HepG2 (cell line): ENCODE results near the gene ZNF48. TPM values are rescaled to one million over a fixed set of nuclear protein-coding genes. Genes with fewer than 3 reads are reported as not detected.

Experiments
- ARNTL ChIP-seq: sonication (generic); formaldehyde crosslinking; IDR thresholded peaks from 2 replicates; pipeline ENCODE4 v1.4.0; 2020; ENCODE audit warnings: mild to moderate bottlenecking, missing genetic modification reagents
- BCL6 ChIP-seq: IDR thresholded peaks from 2 replicates; pipeline ENCODE4 v1.6.1; 2016; ENCODE audit warnings: missing genetic modification reagents, missing compliant biosample characterization
- MAX ChIP-seq: IDR thresholded peaks from 2 replicates; pipeline ENCODE4 v1.6.1; 2012; ENCODE audit warnings: inconsistent platforms
- POLR2AphosphoS5 ChIP-seq: IDR thresholded peaks from 2 replicates; pipeline ENCODE4 v1.6.1; 2012; ENCODE audit warnings: low read depth, low read length
- ZFP41 ChIP-seq: sonication (generic); formaldehyde crosslinking; IDR thresholded peaks from 2 replicates; pipeline ENCODE4 v1.4.0; 2020; ENCODE audit warnings: mild to moderate bottlenecking, missing genetic modification reagents, borderline replicate concordance
- ZFX ChIP-seq: sonication (generic); formaldehyde crosslinking; IDR thresholded peaks from 2 replicates; pipeline ENCODE4 v1.4.0; 2020; ENCODE audit warnings: mild to moderate bottlenecking, low read depth, missing genetic modification reagents, moderate library complexity
- ZNF280D ChIP-seq: sonication (generic); formaldehyde crosslinking; IDR thresholded peaks from 2 replicates; pipeline ENCODE4 v1.5.1; 2020; ENCODE audit warnings: mild to moderate bottlenecking, missing genetic modification reagents
- ZNF484 ChIP-seq: sonication (generic); formaldehyde crosslinking; IDR thresholded peaks from 2 replicates; pipeline ENCODE4 v1.5.1; 2020; ENCODE audit warnings: mild to moderate bottlenecking, low read depth, missing genetic modification reagents, borderline replicate concordance
- ZNF598 ChIP-seq: sonication (generic); formaldehyde crosslinking; IDR thresholded peaks from 2 replicates; pipeline ENCODE4 v1.5.1; 2020; ENCODE audit warnings: mild to moderate bottlenecking, missing genetic modification reagents, borderline replicate concordance
- ZNF710 ChIP-seq: sonication (generic); formaldehyde crosslinking; IDR thresholded peaks from 2 replicates; pipeline ENCODE4 v1.5.0; 2020; ENCODE audit warnings: mild to moderate bottlenecking, missing genetic modification reagents, borderline replicate concordance
- polyA plus RNA-seq, 8 experiments: library from polyadenylated mRNA; depleted of rRNA in 3 of 8; stranded (reverse) in 7 of 8; unstranded in 1 of 8; fragments of >200 nt; fragmentation: Illumina TruSeq in 4 of 8; extraction: Trizol in 4 of 8; gene quantifications; 2 replicates each; pipeline versions ENCODE4 v1.2.1 to v1.2.3, GENCODE V29; 2011 to 2016; ENCODE audit warnings: low read depth in 4 of 8, missing spikeins in 1 of 8, mixed read lengths in 1 of 8; ENCODE audit not compliant: insufficient read depth in 1 of 8
- total RNA-seq, 5 experiments: library from RNA; depleted of rRNA; stranded (reverse); fragments of >200 nt; fragmentation: Illumina TruSeq; extraction: Trizol; gene quantifications; 2 replicates each; pipeline ENCODE4 v1.2.3, GENCODE V29; 2016; ENCODE audit warnings: low read depth in 1 of 5
- TF ChIP-seq, protein P1 (sequence below): sonication (generic); formaldehyde crosslinking; IDR thresholded peaks from 2 replicates; pipeline ENCODE4 v1.4.0; 2020; ENCODE audit warnings: mild to moderate bottlenecking, missing genetic modification reagents

ZNF48 gene
- total and polyA plus RNA-seq, 2 of the 13 experiments (the other 11 are each of a cell fraction or from before 2014, with no cell fraction given), result 9.9 to 12.3 TPM

DNA sequence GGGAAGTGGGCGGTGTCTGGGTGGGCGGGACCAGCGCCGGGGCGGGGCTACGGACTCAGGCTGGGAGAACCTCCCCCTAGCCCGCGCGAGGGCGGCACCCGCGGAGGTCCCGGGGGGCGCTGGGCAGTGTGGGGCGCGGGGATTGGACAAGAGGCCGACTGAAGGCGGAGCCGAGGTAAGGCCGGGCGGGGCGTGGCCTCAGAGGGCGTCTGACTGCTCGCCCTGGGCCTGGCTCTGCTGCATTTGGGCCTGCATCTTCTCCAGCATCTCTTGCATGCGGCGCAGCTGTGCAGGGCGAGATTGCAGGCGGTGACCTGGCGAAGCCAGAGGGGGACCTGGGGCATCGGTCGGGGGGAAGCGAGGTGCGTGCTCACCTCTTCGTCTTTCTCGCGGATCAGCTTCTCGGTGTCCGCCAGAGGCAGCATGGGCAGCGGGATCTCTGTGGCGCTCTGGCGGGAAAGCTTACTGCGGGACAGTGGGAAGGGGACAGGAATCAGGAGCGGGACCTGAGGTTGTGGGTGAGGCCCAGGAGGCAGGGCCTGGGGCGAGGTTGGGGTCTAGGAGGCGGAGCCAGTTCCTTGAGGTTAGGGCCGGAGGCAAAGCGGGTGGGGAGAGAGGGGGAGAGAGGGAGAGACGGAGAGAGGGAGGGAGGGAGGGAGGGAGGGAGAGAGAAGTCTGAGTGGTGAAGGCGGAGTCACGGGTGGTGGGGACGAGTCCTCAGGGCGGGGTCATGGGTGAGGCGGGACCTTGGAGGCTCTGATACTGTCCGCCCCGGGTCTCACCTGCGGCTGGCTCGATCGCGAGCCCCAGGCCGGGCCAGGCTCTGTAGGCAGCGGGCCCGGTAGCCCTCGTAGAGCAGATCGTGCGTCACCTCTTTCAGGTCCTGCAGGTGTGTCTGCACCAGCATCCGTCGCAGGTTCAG, 16.7 kb upstream of the ZNF48 start (continued):
- TF ChIP-seq ZNF598 (CRISPR knock-in tag) (peak; percentile 51; the same call in 1 of the 2 replicates), ZNF280D (CRISPR knock-in tag) (peak; percentile 79; the same call in 1 of the 2 replicates), ZFX (CRISPR knock-in tag) (peak; percentile 99), ZNF710 (CRISPR knock-in tag) (peak; percentile 97), ZNF484 (CRISPR knock-in tag) (no peak), BCL6 (CRISPR knock-in tag) (0 out of 2 replicates have a peak, but pooled peaks have one; percentile 35), POLR2AphosphoS5 (peak; percentile 91), MAX (peak; percentile 84), ARNTL (CRISPR knock-in tag) (no peak), ZFP41 (CRISPR knock-in tag) (peak; percentile 75; the same call in 1 of the 2 replicates)
- TF ChIP-seq, protein P1, sequence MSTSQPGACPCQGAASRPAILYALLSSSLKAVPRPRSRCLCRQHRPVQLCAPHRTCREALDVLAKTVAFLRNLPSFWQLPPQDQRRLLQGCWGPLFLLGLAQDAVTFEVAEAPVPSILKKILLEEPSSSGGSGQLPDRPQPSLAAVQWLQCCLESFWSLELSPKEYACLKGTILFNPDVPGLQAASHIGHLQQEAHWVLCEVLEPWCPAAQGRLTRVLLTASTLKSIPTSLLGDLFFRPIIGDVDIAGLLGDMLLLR (CRISPR knock-in tag), result peak; percentile 89; the same call in 1 of the 2 replicates
